Adrenal gland (tissue), 5 donors: Measurements from ENCODE around the gene GET3.

Experiments used
- CTCF ChIP-seq, 6 experiments: fragments of 450-650 bp in 4 of 6; fragments of 200-600 bp in 2 of 6; sonication (generic) in 1 of 6; IDR thresholded peaks; 1 replicate in 5 of 6; 2 replicates in 1 of 6; pipeline versions ENCODE4 v1.5.1 to v1.8.0; 2016 to 2021; ENCODE audit warnings: antibody characterized with exemption in 6 of 6, mild to moderate bottlenecking in 2 of 6, moderate library complexity in 1 of 6
- POLR2A ChIP-seq, 2 donors: fragments of 450-650 bp; IDR thresholded peaks; one replicate each; pipeline ENCODE4 v1.6.1; 2017; ENCODE audit warnings: antibody characterized with exemption in 2 of 2, mild to moderate bottlenecking in 2 of 2, moderate library complexity in 1 of 2
- donor health status: DM: no; HTN: no; CAD: no.

- TF ChIP-seq CTCF (IDR thresholded peaks at IDR 0.05) = no peak
- no peak for TF ChIP-seq POLR2A (IDR thresholded peaks at IDR 0.05)
Observed at GRCh38 chr19:12689012-12689411, 48.3 kb upstream of the GET3 start.
